ENCODE data around the gene XRCC3. TPM values are rescaled to one million over a fixed set of nuclear protein-coding genes. Genes with fewer than 3 reads are reported as not detected.

Gene XRCC3
- total RNA-seq, result 13.7 and 19.5 TPM in 2 replicates

DNA sequence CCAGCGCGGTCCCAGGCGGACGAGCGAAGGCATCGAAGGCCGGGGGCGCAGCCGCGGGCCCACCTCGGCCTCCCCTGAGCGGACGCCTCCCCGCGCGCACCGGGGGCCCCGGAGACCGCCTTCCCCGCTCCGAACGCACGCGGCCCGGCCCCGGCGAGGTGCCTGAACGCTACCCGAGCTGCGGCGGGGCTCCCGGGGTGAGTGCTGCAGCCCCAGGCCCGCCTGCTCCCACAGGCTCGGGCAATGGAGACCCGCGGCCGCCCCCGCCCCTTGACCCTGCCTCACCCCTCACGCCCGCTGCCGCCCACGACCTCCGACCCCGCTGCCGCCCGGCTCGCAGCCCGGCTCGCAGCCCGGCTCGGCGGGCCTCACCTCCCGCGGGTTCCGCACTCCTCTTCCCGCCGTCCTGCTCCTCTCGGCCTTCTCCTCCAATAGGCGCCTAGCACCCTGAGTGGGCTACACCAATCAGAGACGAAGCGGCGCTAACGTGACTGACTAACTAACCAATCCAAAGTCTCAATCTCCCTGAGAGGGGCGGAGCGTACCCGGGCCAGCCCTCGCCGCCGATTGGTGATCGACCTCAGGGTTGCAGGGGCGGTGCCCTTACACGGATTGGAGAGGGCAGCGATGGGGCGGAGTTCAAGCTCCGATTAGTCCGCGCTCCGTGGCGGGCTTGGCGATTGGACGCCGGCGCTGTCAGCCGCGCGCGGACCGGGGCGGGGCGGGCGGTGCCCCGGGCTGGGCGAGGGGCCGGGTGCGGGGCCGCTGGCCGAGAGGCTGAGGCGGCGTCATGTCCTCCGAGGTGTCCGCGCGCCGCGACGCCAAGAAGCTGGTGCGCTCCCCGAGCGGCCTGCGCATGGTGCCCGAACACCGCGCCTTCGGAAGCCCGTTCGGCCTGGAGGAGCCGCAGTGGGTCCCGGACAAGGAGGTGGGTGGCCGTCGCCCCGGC is at the start of gene XRCC3, which contains the start of gene ZFYVE21:
Gene XRCC3, minus strand, starts transcription at position 400 of the 949 bp plus-strand sequence. CDS start 4,364 bp downstream, outside the sequence.
Gene ZFYVE21, plus strand, starts transcription at position 759 of the 949 bp plus-strand sequence. Its CDS starts 32 bp downstream, at position 791.

Small RNA genes within 50 kb of the gene (small RNA-seq; reads per million reads assigned to genes)
- gene RF00019, result not detected

Other genes with a start within 250 kb of the XRCC3 start
- 1.9 and 2.6 TPM in 2 replicates for gene CKB, start 192.6 kb downstream of the XRCC3 start, total RNA-seq
- gene TRMT61A, start 186.3 kb downstream of the XRCC3 start, total RNA-seq, result 7.2 and 8.0 TPM in 2 replicates
- gene BAG5, start 152.8 kb downstream of the XRCC3 start, total RNA-seq, result 37.6 and 41.5 TPM in 2 replicates
- 32.7 and 33.0 TPM in 2 replicates for gene COA8, start 152.5 kb downstream of the XRCC3 start, total RNA-seq
- 220 and 221 TPM in 2 replicates for gene KLC1, start 86.2 kb downstream of the XRCC3 start, total RNA-seq
- gene ZFYVE21, start 359 bp upstream of the XRCC3 start, total RNA-seq, result 41.5 and 60.9 TPM in 2 replicates
- gene PPP1R13B, start 132.1 kb upstream of the XRCC3 start, total RNA-seq, result 24.3 and 26.1 TPM in 2 replicates
- gene TDRD9, start 213.0 kb upstream of the XRCC3 start, total RNA-seq, result 0.65 and 1.2 TPM in 2 replicates
- not detected in 2 replicates for gene RD3L, start 227.1 kb upstream of the XRCC3 start, total RNA-seq

All from vein endothelial cell (primary cell).